IPS-18a (cell line): ENCODE results near the gene MIF4GD.

Source experiments
- H3K27ac ChIP-seq: one replicate; pipeline ENCODE4 v1.5.1; 2013; ENCODE audit warnings: low read length
- H3K27me3 ChIP-seq: one replicate; pipeline ENCODE4 v1.6.1; 2013; ENCODE audit warnings: mild to moderate bottlenecking, low read length; ENCODE audit not compliant: control insufficient read depth, insufficient read depth
- H3K36me3 ChIP-seq: one replicate; pipeline ENCODE4 v1.6.1; 2013; ENCODE audit warnings: low read depth, low read length; ENCODE audit not compliant: control insufficient read depth
- H3K4me1 ChIP-seq: one replicate; pipeline ENCODE4 v1.6.1; 2013; ENCODE audit warnings: low read depth, low read length; ENCODE audit not compliant: control insufficient read depth
- H3K4me3 ChIP-seq: one replicate; pipeline ENCODE4 v1.5.1; 2013; ENCODE audit warnings: low read length
- H3K9ac ChIP-seq: one replicate; pipeline ENCODE4 v1.6.1; 2013; ENCODE audit warnings: mild to moderate bottlenecking, low read length, moderate library complexity
- H3K9me3 ChIP-seq: one replicate; pipeline ENCODE4 v1.6.1; 2013; ENCODE audit warnings: low read depth, low read length; ENCODE audit not compliant: control insufficient read depth

MIF4GD gene

DNA sequence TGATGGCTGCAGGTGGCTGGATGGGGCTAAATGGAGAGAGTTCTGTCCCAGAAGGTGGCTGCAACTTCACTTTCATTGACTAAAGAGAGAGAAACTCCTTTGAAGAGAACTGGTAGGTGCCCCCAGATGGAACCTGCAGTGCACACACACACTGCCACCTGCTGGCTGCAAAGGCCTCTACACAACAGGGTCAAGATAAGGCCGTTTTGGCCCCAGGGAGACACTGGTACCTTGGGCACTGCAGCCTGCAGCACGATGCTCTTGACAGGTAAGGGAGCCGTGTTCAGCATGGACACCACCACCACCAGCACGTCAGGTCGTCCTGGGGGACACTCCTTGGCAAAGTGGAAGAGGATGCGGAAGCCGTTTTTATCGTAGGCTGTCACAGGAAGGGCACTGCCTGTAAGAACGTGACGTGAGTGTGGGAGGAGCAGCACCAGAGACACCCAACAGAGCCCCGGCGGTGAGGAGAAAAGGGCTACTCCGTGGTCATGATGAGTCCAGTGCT, 32.3 kb downstream of the MIF4GD start:
- no peaks in the 10 kb centered on the region for H3K9me3 ChIP-seq
- H3K4me1 ChIP-seq = no peaks in the 10 kb centered on the region
- no peak overlapping the region for H3K27ac ChIP-seq
- H3K4me3 ChIP-seq = no peak overlapping the region
- peaks cover 78% of the 10 kb centered on the region for H3K36me3 ChIP-seq
- no peak overlapping the region for H3K9ac ChIP-seq
- no peaks in the 10 kb centered on the region for H3K27me3 ChIP-seq

GRCh38 chr17:75238020-75238580, 32.9 kb downstream of the MIF4GD start:
- Histone ChIP-seq H3K9me3 (no peaks in the 10 kb centered on the region), H3K4me3 (no peak overlapping the region), H3K4me1 (no peaks in the 10 kb centered on the region)

GRCh38 chr17:75237100-75238014, 33.7 kb downstream of the MIF4GD start:
- H3K27ac ChIP-seq = no peak overlapping the region
- no peaks in the 10 kb centered on the region for H3K9me3 ChIP-seq
- H3K36me3 ChIP-seq = peaks cover 72% of the 10 kb centered on the region
- H3K4me3 ChIP-seq = no peak overlapping the region
- no peaks in the 10 kb centered on the region for H3K4me1 ChIP-seq
- H3K9ac ChIP-seq = no peak overlapping the region
- no peaks in the 10 kb centered on the region for H3K27me3 ChIP-seq

More at GRCh38 chr17:75238020-75238580, 32.9 kb downstream of the MIF4GD start:
- H3K36me3 ChIP-seq = peaks cover 72% of the 10 kb centered on the region
- H3K27me3 ChIP-seq = no peaks in the 10 kb centered on the region
- H3K9ac ChIP-seq = no peak overlapping the region
- H3K27ac ChIP-seq = no peak overlapping the region

GRCh38 chr17:75232786-75233185, 38.2 kb downstream of the MIF4GD start:
- Histone ChIP-seq H3K27ac (no peak overlapping the region), H3K9me3 (no peaks in the 10 kb centered on the region), H3K4me1 (no peaks in the 10 kb centered on the region), H3K27me3 (no peaks in the 10 kb centered on the region), H3K9ac (no peak overlapping the region), H3K4me3 (no peak overlapping the region), H3K36me3 (peaks cover 88% of the 10 kb centered on the region)

DNA sequence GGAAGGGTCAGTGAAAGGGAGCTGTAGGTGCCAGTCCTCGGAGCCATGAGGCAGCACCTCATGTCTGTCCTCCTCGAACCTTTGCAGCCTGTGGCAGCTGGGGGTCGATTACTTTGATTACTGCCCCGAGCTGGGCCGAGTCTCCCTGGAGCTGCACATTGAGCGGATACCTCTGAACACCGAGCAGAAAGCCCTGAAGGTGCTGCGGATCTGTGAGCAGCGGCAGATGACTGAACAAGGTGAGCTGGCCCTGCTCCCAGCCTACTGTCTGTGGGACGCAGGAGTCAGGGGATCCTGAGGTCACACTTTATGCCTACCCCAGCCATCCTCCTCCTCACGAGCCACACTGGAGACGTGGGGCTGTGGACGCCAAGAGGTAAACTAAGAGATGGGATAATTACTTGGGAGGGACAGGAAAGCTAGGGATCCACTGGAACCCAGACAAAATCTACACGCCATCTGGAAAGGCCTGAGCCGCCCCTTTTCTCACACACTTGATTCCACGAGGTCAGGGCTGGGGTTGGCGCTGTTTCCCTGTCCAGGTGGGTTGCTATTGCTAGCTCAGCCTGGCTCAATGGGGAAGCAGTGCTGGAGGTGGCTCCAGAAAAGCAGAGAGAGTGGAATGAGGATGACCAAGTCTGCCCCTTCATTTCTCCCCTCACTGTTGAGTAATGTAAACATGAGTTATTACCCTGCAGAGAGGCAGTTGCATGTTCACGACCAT, 39.1 kb downstream of the MIF4GD start:
- H3K27ac ChIP-seq = no peak overlapping the region
- H3K36me3 ChIP-seq = peaks cover 83% of the 10 kb centered on the region
- H3K27me3 ChIP-seq = no peaks in the 10 kb centered on the region
- H3K4me3 ChIP-seq = no peak overlapping the region
- no peaks in the 10 kb centered on the region for H3K9me3 ChIP-seq
- H3K4me1 ChIP-seq = no peaks in the 10 kb centered on the region
- no peak overlapping the region for H3K9ac ChIP-seq

DNA sequence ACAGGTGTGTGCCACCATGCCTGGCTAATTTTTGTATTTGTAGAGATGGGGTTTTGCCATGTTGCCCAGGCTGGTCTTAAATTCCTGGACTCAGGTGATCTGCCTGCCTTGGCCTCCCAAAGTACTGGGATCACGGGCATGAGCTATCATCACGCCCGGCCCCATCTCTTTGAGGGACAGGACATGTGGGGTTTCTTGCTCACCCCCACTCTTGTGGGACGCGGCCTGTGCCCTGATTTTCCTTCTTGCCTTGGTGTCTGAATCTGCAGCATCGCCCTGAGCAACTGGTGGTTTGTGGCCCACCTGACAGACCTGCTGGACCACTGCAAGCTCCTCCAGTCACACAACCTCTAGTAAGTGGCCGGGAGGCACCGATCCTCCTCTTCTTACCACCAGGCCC, 40.0 kb downstream of the MIF4GD start:
- Histone ChIP-seq H3K9me3 (no peaks in the 10 kb centered on the region), H3K36me3 (peaks cover 83% of the 10 kb centered on the region), H3K4me1 (no peaks in the 10 kb centered on the region), H3K27me3 (no peaks in the 10 kb centered on the region), H3K4me3 (no peak overlapping the region), H3K9ac (no peak overlapping the region), H3K27ac (no peak overlapping the region)

GRCh38 chr17:75228847-75229246, 42.2 kb downstream of the MIF4GD start:
- Histone ChIP-seq H3K27ac (no peak overlapping the region), H3K36me3 (peaks cover 79% of the 10 kb centered on the region), H3K9me3 (no peaks in the 10 kb centered on the region), H3K4me1 (no peaks in the 10 kb centered on the region), H3K27me3 (no peaks in the 10 kb centered on the region), H3K4me3 (no peak overlapping the region), H3K9ac (no peak overlapping the region)

DNA sequence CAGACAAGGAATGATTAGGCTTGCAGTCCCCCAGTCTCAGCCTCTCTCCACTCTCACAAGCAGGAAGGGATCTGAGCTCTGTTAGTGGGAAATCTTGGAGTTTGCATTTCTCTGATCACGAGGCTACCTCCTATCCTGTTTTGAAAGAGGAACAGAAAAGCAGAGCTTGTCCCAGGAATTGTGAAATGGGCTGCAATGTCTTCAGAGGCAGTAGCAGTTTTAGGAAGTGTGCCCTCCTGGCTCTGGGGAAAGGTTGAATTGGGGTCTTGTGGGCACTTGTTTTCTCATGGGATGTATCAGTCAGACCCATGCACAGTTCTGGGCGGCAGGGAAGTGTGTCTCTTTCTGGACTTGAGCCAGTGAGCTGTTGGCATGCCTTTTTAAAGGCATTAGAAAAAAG, 42.7 kb downstream of the MIF4GD start:
- Histone ChIP-seq H3K27ac (no peak overlapping the region), H3K36me3 (peaks cover 79% of the 10 kb centered on the region), H3K4me1 (no peaks in the 10 kb centered on the region)

DNA sequence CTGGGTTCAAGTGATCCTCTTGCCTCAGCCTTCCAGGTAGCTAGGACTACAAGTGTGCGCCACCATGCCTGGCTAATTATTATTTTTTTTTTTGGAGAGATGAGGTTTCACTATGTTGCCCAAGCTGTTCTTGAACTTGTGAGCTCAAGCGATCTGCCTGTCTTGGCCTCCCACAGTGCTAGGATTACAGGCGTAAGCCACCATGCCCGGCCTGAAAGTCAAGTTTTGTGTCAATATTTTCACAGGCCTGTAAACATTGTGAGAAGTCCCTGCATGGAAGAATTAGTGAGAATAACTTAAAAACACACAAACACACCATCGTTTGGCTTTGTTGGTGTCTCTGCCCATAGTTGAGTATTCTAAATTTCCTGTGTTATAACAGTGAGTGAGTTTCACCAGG, 43.3 kb downstream of the MIF4GD start:
- no peak overlapping the region for H3K27ac ChIP-seq
- H3K9ac ChIP-seq = no peak overlapping the region
- H3K4me1 ChIP-seq = no peaks in the 10 kb centered on the region
- peaks cover 75% of the 10 kb centered on the region for H3K36me3 ChIP-seq
- no peaks in the 10 kb centered on the region for H3K27me3 ChIP-seq
- no peaks in the 10 kb centered on the region for H3K9me3 ChIP-seq
- no peak overlapping the region for H3K4me3 ChIP-seq

More for the DNA sequence above, 42.7 kb downstream of the MIF4GD start:
- Histone ChIP-seq H3K9me3 (no peaks in the 10 kb centered on the region), H3K27me3 (no peaks in the 10 kb centered on the region), H3K4me3 (no peak overlapping the region), H3K9ac (no peak overlapping the region)

DNA sequence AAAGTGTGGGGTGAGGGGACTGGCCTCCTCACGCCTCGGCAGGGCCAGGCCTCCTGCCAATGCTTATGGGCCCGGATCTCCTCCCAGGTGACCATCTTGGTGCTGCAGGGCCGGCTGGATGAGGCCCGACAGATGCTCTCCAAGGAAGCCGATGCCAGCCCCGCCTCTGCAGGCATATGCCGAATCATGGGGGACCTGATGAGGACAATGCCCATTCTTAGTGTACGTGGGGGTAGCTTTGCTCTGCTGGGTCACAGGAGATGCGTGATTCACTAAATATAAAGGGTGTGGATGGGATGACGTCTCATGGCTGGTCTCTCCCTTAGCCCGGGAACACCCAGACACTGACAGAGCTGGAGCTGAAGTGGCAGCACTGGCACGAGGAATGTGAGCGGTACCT, 46.0 kb downstream of the MIF4GD start:
- Histone ChIP-seq H3K9ac (no peak overlapping the region), H3K4me3 (no peak overlapping the region), H3K27me3 (no peaks in the 10 kb centered on the region), H3K36me3 (peaks cover 60% of the 10 kb centered on the region), H3K27ac (no peak overlapping the region), H3K9me3 (no peaks in the 10 kb centered on the region), H3K4me1 (no peaks in the 10 kb centered on the region)

DNA sequence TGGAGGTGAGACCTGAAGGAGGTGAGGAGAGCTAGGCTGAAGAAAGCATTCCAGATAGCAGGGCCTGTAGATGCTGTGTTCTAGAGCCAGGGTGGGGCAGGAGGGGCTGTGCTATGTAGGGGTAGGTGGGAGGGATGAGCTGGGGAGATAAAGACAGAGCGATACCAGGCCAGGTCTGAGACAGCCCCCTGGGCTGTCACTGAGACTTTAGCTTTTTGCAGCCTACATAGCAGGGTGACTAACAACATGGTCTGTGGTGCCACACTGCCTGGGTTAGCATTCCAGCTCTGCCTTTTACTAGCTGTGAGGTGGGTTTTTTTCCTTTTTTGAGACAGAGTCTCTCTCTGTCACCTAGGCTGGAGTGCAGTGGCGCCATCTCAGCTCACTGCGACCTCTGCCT, 51.2 kb downstream of the MIF4GD start:
- peaks cover 60% of the 10 kb centered on the region for H3K36me3 ChIP-seq
- no peak overlapping the region for H3K9ac ChIP-seq
- H3K4me1 ChIP-seq = no peaks in the 10 kb centered on the region
- H3K27me3 ChIP-seq = no peaks in the 10 kb centered on the region
- no peak overlapping the region for H3K27ac ChIP-seq
- H3K9me3 ChIP-seq = no peaks in the 10 kb centered on the region
- H3K4me3 ChIP-seq = no peak overlapping the region
